Colonic mucosa (tissue), 4 donors: ENCODE data around the gene GABBR2. TPM values are rescaled to one million over a fixed set of nuclear protein-coding genes. Genes with fewer than 3 reads are reported as not detected.

Source experiments
- DNase-seq: peaks from one replicate; pipeline ENCODE4 v3.0.0-alpha.2; 2020
- H3K27ac ChIP-seq: fragments of 200-600 bp; one replicate; pipeline ENCODE4 v1.8.0; 2021
- H3K27me3 ChIP-seq: fragments of 200-600 bp; one replicate; pipeline ENCODE4 v1.8.0; 2021
- H3K36me3 ChIP-seq: fragments of 200-600 bp; one replicate; pipeline ENCODE4 v1.8.0; 2021
- H3K4me1 ChIP-seq: fragments of 200-600 bp; one replicate; pipeline ENCODE4 v1.8.0; 2021; ENCODE audit warnings: mild to moderate bottlenecking
- H3K4me3 ChIP-seq: fragments of 200-600 bp; one replicate; pipeline ENCODE4 v1.8.0; 2021
- H3K9ac ChIP-seq, 2 donors: one replicate each; pipeline ENCODE4 v1.7.0; 2013; ENCODE audit warnings: control low read depth in 2 of 2, low read depth in 2 of 2, low read length in 2 of 2
- H3K9me3 ChIP-seq: fragments of 200-600 bp; one replicate; pipeline ENCODE4 v1.8.0; 2021
- CTCF ChIP-seq: fragments of 200-600 bp; IDR thresholded peaks from one replicate; pipeline ENCODE4 v1.8.0; 2022; ENCODE audit warnings: antibody characterized with exemption, mild to moderate bottlenecking
- intact Hi-C: fragments of 100-400 bp; cut with DNase I; formaldehyde crosslinking; loops from one replicate; pipeline ENCODE4 v1.14.1; 2022
- total RNA-seq, 2 donors: library from RNA; stranded (reverse); fragmentation: NEBNext Ultra II Directional in 1 of 2; extraction: Animal tissue kit (Norgen Biotek cat#: 25700) in 1 of 2; gene quantifications; one replicate each; pipeline ENCODE4 v1.2.1, GENCODE V29; 2021
- donor health status: healthy.
- donor health status: DM: no; HTN: no; CAD: no.
- donor health status: DM: no; HTN: no; CAD: no.

Gene GABBR2
- total RNA-seq, 2 donors from 2014 or later, result 0.05 TPM; not detected in 1

DNA sequence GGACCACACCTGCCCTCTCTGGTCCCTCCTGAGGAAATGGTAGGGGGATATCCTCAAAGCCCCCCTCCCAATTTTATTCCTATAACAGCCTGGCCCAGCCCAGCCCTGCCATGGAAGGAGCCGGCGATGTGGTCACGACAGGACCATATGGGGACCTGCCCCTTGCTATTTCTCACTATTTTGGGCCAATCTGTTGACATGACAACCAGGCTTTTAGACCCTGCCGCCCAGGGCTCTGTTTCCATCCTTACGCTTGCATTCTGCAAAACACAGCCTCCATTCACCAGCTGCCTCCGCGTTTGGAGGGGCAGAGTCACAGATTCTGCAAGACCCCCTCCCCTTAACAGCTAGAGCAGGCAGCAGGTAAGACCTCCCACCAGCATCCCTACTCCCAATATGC is 112.2 kb downstream of the GABBR2 start:
- no peaks in the 10 kb centered on the region for H3K36me3 ChIP-seq
- H3K27ac ChIP-seq, result no peak overlapping the region
- no peak overlapping the region for H3K4me3 ChIP-seq
- DNase-seq, result no peak
- no peak overlapping the region for H3K9ac ChIP-seq
- H3K27me3 ChIP-seq, result no peaks in the 10 kb centered on the region
- no peaks in the 10 kb centered on the region for H3K4me1 ChIP-seq
- no peaks in the 10 kb centered on the region for H3K9me3 ChIP-seq
- no peak for TF ChIP-seq CTCF
- intact Hi-C loops, result no loop called here

DNA sequence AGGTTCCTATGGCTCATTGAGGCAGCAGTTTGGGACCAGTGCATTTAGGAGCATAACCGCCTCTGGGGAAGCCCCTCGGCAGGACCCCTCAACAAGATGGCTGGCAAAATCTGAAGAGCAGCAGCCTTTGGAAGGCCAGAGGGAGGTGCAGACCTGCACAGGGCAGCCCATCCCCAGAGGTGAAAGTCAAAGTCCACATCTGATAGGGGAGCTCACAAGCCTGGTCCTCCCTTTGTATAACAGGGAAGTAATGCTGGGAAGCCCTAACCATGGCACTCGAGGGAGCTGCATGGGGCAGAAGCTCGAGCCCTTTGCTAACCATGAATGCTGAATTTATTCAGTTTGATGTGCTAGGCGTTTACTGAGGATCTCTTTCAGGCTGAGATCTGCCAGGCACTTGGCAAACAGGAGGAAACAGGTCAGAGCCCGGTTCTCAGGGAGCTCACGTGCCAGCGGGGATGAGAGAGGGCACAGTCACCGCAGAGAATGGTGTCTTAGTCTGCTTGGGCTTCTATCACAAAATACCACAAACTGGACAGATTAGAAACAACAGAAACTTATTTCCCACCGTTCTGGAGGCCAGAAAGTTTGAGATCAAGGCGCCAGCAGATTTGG is 114.1 kb downstream of the GABBR2 start:
- H3K4me3 ChIP-seq, result no peak overlapping the region
- TF ChIP-seq CTCF, result no peak
- no peaks in the 10 kb centered on the region for H3K36me3 ChIP-seq
- no peaks in the 10 kb centered on the region for H3K4me1 ChIP-seq
- no peak overlapping the region for H3K27ac ChIP-seq
- intact Hi-C loops, result no loop called here
- H3K9me3 ChIP-seq, result no peaks in the 10 kb centered on the region
- H3K27me3 ChIP-seq, result no peaks in the 10 kb centered on the region
- no peak overlapping the region for H3K9ac ChIP-seq
- DNase-seq, result no peak

GRCh38 chr9:98593354-98594253 is 115.1 kb downstream of the GABBR2 start:
- no peaks in the 10 kb centered on the region for H3K4me1 ChIP-seq
- no peak overlapping the region for H3K9ac ChIP-seq
- DNase-seq, result no peak
- no peak overlapping the region for H3K4me3 ChIP-seq
- no peaks in the 10 kb centered on the region for H3K9me3 ChIP-seq
- H3K36me3 ChIP-seq, result no peaks in the 10 kb centered on the region
- H3K27ac ChIP-seq, result no peak overlapping the region
- TF ChIP-seq CTCF, result no peak
- intact Hi-C loops, result no loop called here
- no peaks in the 10 kb centered on the region for H3K27me3 ChIP-seq

DNA sequence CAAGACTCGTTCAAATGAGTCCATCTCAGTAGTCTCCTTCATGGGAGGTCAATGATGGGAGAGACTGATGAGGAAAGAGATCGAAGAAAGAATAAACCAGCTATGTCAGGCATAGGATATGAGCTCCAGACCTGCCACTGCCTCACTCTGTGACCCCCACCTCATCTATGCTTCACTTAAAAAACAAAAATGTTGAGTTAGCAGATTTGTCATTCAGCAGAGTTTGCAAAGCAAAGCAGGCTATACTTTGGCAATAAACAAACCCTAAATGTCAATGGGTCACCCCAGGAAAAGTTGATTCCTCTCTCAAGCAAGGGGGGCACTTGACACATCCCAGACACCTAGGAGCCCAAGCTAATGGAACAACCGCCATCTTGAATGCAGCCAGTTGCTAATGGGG is 117.0 kb downstream of the GABBR2 start:
- intact Hi-C loops, result no loop called here
- Histone ChIP-seq H3K9me3 (no peaks in the 10 kb centered on the region), H3K27me3 (no peaks in the 10 kb centered on the region), H3K4me1 (no peaks in the 10 kb centered on the region), H3K9ac (no peak overlapping the region), H3K27ac (no peak overlapping the region), H3K36me3 (no peaks in the 10 kb centered on the region), H3K4me3 (no peak overlapping the region)
- no peak for TF ChIP-seq CTCF
- DNase-seq, result no peak

DNA sequence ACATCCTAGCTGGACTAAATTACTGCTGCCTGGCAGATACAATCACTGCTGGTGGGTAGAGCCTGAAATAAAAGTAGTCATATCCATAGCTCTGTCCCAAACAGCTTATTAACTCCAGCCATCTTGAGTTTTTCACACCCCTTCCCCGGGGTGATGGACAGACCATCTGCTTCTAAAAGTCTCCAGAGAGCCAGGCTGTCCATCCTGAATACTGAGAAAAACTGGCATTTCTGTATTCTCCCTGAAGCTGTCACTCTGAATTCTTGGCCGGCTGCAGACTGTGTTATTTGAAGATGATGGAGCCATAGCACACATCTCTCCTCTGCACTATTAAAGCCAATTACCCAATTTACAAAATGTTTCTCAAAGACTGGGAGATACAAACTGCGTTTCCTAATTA is 118.6 kb downstream of the GABBR2 start:
- DNase-seq, result no peak
- Histone ChIP-seq H3K27me3 (no peaks in the 10 kb centered on the region), H3K4me3 (no peak overlapping the region), H3K4me1 (no peaks in the 10 kb centered on the region), H3K9ac (no peak overlapping the region), H3K9me3 (no peaks in the 10 kb centered on the region), H3K27ac (no peak overlapping the region), H3K36me3 (no peaks in the 10 kb centered on the region)
- no peak for TF ChIP-seq CTCF
- intact Hi-C loops, result no loop called here
